HG03139 (cell line): ENCODE data around the gene ANKRD18A.

Experiments used
- ATAC-seq: cut with Tn5 transposase; IDR thresholded peaks from one replicate; pipeline ENCODE4 v1.9.1; 2021; ENCODE audit not compliant: unreplicated experiment

Gene ANKRD18A

DNA sequence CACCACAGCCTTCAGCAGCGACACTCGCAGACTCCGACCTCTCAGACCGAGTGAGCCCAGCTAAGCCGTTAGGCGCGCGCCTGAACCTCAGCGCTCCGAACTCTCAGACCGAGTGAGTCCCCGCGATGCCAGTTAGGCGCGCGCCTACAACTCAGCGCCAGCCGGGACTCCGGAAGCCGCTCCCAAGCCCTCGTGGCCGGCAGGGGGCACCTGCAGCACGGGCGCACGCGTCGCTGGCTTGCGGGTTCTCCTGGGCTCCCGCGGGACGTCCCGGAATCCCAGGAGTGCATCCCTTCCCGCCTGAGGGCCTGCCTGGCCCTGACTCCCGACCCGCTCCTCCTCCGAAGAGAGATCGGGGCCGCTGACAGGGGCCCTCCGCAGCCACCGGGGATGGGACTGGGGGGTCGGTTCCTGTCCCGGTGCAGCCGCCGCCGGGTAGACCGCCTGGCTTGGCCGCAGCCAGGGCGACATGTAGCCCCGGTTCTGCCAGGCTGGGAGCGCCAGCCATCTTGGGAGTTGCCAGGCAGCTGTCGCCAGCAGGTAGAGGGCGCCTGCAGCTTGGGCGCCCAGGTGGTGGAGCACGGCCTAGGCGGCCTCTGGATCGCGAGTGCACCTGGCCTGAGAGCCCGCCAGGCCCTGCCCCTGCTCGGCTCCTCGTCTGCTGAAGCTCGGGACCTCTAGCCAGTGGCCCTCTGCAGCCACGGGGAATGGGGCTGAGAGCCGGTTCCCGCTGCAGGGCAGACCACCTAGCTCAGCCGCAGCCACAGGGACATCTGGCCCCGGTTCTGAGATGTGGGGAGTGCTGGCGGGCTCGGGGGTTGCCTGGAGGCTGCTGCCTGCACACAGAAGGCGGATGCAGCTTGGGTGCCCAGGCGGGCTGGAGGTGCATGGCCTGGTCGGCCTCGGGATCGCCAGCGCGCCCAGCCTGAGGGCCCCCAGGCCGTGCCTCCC lies at the start of gene ANKRD18A:
Gene ANKRD18A (minus strand): TSS at position 114 of the 951 bp plus-strand sequence. CDS start 311 bp downstream, outside the sequence.
- peak; percentile 68 for ATAC-seq

GRCh38 chr9:38668791-38669466 lies 48.5 kb upstream of the ANKRD18A start:
- no peak for ATAC-seq

GRCh38 chr9:38662763-38663593 lies 42.6 kb upstream of the ANKRD18A start:
- ATAC-seq: no peak

- ATAC-seq: no peak
Measured at GRCh38 chr9:38659538-38659937, 39.1 kb upstream of the ANKRD18A start.

GRCh38 chr9:38656896-38657295 lies 36.5 kb upstream of the ANKRD18A start:
- ATAC-seq: no peak

DNA sequence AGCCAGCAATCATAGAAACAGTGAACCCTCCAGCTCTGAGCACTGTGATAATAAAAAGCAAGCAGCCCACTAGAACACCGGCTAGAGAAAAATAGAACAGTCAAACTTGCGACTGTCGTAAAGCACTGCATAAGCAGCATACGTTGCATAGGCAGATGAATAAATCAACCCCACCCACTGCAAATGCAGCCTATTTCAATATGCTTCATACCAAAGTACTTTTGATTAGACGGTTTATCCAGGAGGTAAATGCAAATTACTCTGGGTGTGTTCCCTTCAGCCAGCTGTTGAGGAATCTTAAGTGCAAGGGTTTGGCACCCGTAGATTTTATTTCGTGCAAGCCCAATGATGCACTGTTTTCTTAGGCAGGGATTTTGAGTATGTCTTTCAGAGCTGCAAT lies 32.1 kb upstream of the ANKRD18A start:
- no peak for ATAC-seq

- no peak for ATAC-seq
Measured at GRCh38 chr9:38652044-38652443, 31.6 kb upstream of the ANKRD18A start.

GRCh38 chr9:38651400-38652042 lies 31.1 kb upstream of the ANKRD18A start:
- ATAC-seq: no peak

DNA sequence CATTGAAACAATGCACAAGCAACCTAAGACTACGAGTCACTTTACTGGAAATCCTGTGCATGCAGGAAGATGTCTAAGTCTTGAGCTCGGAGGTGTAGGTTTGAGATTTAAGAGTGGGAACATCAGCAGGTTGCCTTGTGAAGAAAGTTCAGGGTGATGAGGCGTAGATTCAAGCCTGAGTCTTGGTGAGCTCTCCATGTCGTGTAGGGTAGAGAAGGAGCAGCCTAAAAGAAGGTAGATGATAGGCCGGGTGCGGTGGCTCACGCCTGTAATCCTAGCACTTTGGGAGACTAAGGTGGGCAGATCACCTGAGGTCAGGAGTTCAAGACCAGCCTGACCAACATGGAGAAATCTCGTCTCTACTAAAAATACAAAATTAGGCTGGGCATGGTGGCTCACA lies 30.2 kb upstream of the ANKRD18A start:
- no peak for ATAC-seq

DNA sequence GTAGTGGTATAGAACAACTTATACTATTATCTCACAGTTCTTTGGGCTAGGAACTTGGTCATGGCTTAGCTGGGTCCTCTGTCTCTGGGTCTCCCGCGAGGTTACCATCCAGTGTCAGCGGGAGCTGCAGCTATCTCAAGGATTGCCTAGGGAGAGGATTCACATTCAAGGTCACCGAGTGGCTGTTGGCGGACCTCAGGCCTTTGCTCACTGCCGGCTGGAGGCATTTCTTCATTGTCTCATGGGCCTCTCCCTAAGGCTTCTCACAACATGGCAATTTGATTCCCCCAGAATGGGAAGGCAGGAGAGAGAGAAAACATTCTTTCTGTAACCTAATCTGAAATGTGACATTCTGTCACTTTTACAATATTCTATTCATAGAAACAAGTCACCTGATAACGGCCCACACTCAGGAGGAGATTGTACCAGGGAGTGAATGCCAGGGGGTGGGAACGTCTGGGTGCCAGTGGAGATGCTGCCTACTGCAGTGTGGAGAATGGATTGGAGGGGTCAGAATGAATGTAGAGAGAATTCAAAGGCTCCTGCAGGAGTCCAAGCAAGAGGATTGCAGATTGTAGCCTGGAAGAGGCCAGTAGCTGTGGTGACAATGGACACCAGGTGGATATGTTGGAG lies 29.5 kb upstream of the ANKRD18A start:
- no peak for ATAC-seq

DNA sequence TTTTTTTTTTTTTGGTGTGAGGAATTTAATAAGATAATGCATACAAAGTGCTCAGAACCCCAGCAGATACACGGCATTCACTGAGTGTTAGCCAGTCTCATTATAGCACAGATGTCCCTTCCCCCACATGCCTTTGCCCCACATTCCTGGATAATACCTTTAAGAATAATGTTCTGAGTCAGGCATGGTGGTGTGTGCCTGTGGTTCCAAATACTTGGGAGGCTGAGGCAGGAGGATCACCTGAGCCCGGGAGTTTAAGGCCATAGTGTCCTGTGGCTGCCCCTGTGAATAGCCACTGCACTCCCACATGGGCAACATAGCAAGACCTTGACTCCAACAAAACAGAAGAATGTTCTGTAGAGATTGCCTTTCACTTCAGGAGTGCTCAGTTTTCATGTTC lies 24.2 kb upstream of the ANKRD18A start:
- no peak for ATAC-seq

GRCh38 chr9:38643815-38644173 lies 23.4 kb upstream of the ANKRD18A start:
- ATAC-seq: no peak

DNA sequence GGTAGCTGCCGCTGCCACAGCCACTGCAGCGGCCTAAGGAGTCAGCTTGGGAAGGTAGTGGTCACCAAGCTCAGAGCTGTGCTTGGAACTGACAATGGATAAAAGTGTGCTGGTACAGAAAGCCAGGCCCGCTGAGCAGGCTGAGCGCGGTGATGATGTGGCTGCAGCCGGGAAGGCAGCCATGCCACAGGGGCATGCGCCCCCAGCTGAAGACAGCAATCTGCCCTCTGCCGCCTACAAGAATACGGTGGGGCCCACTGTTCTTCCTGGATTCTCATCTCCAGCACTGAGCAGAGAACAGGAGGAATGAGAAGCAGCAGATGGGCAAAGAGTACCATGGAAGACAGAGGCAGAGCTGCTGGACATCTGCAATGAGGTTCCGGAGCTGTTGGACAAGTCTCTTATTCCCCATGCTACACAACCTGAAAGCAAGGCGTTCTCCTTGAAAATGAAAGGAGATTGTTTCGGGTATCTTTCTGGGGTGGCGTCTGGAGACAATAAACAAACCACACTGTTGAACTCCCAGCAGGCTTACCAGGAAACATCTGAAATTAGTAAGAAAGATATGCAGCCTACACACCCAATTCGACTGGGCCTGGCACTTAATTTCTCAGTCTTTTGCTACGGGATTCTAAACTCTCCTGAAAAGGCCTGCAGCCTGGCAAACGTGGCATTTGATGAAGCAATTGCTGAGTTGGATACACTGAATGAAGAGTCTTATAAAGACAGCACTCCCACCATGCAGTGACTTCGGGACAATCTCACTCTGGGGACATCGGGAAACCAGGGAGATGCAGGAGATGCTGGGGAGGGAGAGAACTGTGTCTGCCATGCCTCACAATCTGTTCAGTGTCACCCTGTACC lies 22.8 kb upstream of the ANKRD18A start:
- no peak for ATAC-seq

GRCh38 chr9:38641985-38642864 lies 21.8 kb upstream of the ANKRD18A start:
- no peak for ATAC-seq

DNA sequence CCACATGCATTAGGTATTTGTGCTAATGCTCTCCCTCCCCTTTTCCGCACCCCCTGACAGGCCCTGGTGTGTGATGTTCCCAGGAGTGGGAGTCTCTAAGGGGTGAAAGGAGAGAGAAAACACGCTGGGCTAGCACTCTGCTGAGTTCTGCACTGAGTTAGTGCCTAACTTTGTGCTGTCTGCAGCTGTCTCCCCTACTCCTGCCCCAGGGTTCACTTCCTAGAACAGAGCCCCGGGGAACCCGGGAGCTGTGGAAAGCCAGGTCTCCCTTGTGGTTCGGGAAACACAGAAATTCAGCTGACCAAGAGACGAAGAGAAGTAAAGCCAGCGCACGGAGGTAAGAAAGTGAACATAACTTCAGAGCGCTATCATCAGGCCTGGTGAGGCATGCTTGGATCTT lies 20.7 kb upstream of the ANKRD18A start:
- no peak for ATAC-seq

- ATAC-seq: no peak
Measured at GRCh38 chr9:38639577-38639940, 19.2 kb upstream of the ANKRD18A start.

GRCh38 chr9:38638881-38639576 lies 18.6 kb upstream of the ANKRD18A start:
- ATAC-seq: no peak

- no peak for ATAC-seq
Measured at GRCh38 chr9:38634315-38634714, 13.9 kb upstream of the ANKRD18A start.
